Panc1 (cell line): Measurements from ENCODE around the gene CRTC1. TPM values are rescaled to one million over a fixed set of nuclear protein-coding genes. Genes with fewer than 3 reads are reported as not detected.

Source experiments
- ATAC-seq: fragments of 200-7000 bp; cut with Tn5 transposase; 2 replicates; pipeline ENCODE4 v1.9.1; 2020; ENCODE audit warnings: mild to moderate bottlenecking, moderate library complexity
- BruUV-seq: library from RNA; stranded (reverse); fragments of 400-500 nt; replicated peaks from 2 replicates; lab custom pipeline; 2021; lab: Mats Ljungman, UMichigan
- CTCF ChIA-PET: fragments of 300-600 bp; sonication (Branson Sonifier 250); formaldehyde crosslinking; loops from one replicate; lab custom pipeline; 2022; ENCODE audit warnings: antibody characterized with exemption; lab: Charles Lee
- POLR2A ChIA-PET: fragments of 300-600 bp; sonication (Branson Sonifier 250); formaldehyde crosslinking; loops from one replicate; lab custom pipeline; 2022; ENCODE audit warnings: antibody characterized with exemption; lab: Charles Lee
- DNase-seq: peaks from one replicate; pipeline ENCODE4 v3.0.0-alpha.2; 2010; ENCODE audit warnings: low read depth, low spot score
- H3K27ac ChIP-seq: 2 replicates; pipeline ENCODE4 v1.5.1; 2011; ENCODE audit warnings: mild to moderate bottlenecking, low read length, inconsistent platforms
- H3K27me3 ChIP-seq: fragments of 200-500 bp; sonication (Bioruptor generic); 2 replicates; pipeline ENCODE4 v1.6.0; 2014; ENCODE audit warnings: low read length, inconsistent platforms; ENCODE audit not compliant: control insufficient read depth, insufficient read depth
- H3K36me3 ChIP-seq: fragments of 200-500 bp; sonication (Bioruptor generic); 2 replicates; pipeline ENCODE4 v1.5.1; 2014; ENCODE audit warnings: inconsistent platforms, mild to moderate bottlenecking, low read length, moderate library complexity; ENCODE audit not compliant: control insufficient read depth, insufficient read depth
- H3K4me1 ChIP-seq: 2 replicates; pipeline ENCODE4 v1.5.1; 2011; ENCODE audit warnings: inconsistent platforms, mild to moderate bottlenecking, low read length, moderate library complexity; ENCODE audit not compliant: control insufficient read depth, insufficient read depth
- H3K4me3 ChIP-seq, 2 experiments: 2 replicates each; pipeline ENCODE4 v1.5.1; 2011 to 2012; ENCODE audit warnings: low read depth in 2 of 2, low read length in 2 of 2, mild to moderate bottlenecking in 2 of 2, inconsistent platforms in 1 of 2, moderate library complexity in 1 of 2
- H3K9me3 ChIP-seq: fragments of 200-500 bp; sonication (Bioruptor generic); 2 replicates; pipeline ENCODE4 v1.5.1; 2014; ENCODE audit warnings: low read depth, mild to moderate bottlenecking, inconsistent platforms, low read length, moderate library complexity; ENCODE audit not compliant: control insufficient read depth, insufficient read depth
- CTCF ChIP-seq: fragments of 450-650 bp; IDR thresholded peaks from 2 replicates; pipeline ENCODE4 v1.5.1; 2017; ENCODE audit warnings: mild to moderate bottlenecking
- POLR2AphosphoS5 ChIP-seq: IDR thresholded peaks from 2 replicates; pipeline ENCODE4 v1.6.1; 2012; ENCODE audit warnings: mild to moderate bottlenecking, low read depth, low read length, moderate library complexity
- SIN3A ChIP-seq: IDR thresholded peaks from 2 replicates; pipeline ENCODE4 v1.6.1; 2012; ENCODE audit warnings: low read depth, mild to moderate bottlenecking, low read length, moderate library complexity, borderline replicate concordance; ENCODE audit not compliant: insufficient read depth
- TCF7L2 ChIP-seq: IDR thresholded peaks from 2 replicates; pipeline ENCODE4 v1.6.1; 2011; ENCODE audit warnings: mild to moderate bottlenecking, low read depth, low read length, inconsistent platforms
- in situ Hi-C: cut with HindIII; loops from 2 replicates; pipeline ENCODE4 v1.10.0; 2016; ENCODE audit warnings: low sequenced_read_pairs, low pct_unique_long_range_greater_than_20kb
- intact Hi-C: fragments of 100-400 bp; cut with micrococcal nuclease; formaldehyde crosslinking; loops from one replicate; pipeline ENCODE4 v1.10.0; 2022; ENCODE audit not compliant: unreplicated experiment
- total RNA-seq: library from RNA; stranded (reverse); gene quantifications from one replicate; pipeline ENCODE4 v1.2.1, GENCODE V29; 2021; ENCODE audit not compliant: unreplicated experiment
- TF ChIP-seq, protein P1 (sequence below), 2 experiments: IDR thresholded peaks; 2 replicates each; pipeline ENCODE4 v1.6.1; 2011 to 2012; ENCODE audit warnings: low read depth in 2 of 2, control low read depth in 1 of 2, low read length in 1 of 2, mild to moderate bottlenecking in 1 of 2, moderate library complexity in 1 of 2; ENCODE audit not compliant: insufficient read depth in 1 of 2

Gene CRTC1
- total RNA-seq, 1 experiment from 2014 or later: 18.2 TPM

- ATAC-seq (no peak), DNase-seq (no peak)
- TF ChIP-seq, protein P1, sequence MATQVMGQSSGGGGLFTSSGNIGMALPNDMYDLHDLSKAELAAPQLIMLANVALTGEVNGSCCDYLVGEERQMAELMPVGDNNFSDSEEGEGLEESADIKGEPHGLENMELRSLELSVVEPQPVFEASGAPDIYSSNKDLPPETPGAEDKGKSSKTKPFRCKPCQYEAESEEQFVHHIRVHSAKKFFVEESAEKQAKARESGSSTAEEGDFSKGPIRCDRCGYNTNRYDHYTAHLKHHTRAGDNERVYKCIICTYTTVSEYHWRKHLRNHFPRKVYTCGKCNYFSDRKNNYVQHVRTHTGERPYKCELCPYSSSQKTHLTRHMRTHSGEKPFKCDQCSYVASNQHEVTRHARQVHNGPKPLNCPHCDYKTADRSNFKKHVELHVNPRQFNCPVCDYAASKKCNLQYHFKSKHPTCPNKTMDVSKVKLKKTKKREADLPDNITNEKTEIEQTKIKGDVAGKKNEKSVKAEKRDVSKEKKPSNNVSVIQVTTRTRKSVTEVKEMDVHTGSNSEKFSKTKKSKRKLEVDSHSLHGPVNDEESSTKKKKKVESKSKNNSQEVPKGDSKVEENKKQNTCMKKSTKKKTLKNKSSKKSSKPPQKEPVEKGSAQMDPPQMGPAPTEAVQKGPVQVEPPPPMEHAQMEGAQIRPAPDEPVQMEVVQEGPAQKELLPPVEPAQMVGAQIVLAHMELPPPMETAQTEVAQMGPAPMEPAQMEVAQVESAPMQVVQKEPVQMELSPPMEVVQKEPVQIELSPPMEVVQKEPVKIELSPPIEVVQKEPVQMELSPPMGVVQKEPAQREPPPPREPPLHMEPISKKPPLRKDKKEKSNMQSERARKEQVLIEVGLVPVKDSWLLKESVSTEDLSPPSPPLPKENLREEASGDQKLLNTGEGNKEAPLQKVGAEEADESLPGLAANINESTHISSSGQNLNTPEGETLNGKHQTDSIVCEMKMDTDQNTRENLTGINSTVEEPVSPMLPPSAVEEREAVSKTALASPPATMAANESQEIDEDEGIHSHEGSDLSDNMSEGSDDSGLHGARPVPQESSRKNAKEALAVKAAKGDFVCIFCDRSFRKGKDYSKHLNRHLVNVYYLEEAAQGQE (IDR thresholded peaks at IDR 0.05; ENCODE audit: insufficient read depth in 1 of 2, low read depth in 2 of 2, low read length in 1 of 2): no peak
- TF ChIP-seq POLR2AphosphoS5 (no peak), SIN3A (no peak), TCF7L2 (no peak), CTCF (no peak)
- no peaks in the 10 kb centered on the region for H3K4me1 ChIP-seq
- POLR2A ChIA-PET: no interaction called here
- H3K9me3 ChIP-seq: no peaks in the 10 kb centered on the region
- in situ Hi-C loops (no loop called here), intact Hi-C loops (no loop called here)
- no peaks in the 10 kb centered on the region for H3K27me3 ChIP-seq
- H3K36me3 ChIP-seq: no peaks in the 10 kb centered on the region
- no TSS peak for BruUV-seq
- CTCF ChIA-PET: no interaction called here
- no peak overlapping the region for H3K27ac ChIP-seq
- H3K4me3 ChIP-seq: no peak overlapping the region
Measured at GRCh38 chr19:18635831-18636182, 47.7 kb upstream of the CRTC1 start.

DNA sequence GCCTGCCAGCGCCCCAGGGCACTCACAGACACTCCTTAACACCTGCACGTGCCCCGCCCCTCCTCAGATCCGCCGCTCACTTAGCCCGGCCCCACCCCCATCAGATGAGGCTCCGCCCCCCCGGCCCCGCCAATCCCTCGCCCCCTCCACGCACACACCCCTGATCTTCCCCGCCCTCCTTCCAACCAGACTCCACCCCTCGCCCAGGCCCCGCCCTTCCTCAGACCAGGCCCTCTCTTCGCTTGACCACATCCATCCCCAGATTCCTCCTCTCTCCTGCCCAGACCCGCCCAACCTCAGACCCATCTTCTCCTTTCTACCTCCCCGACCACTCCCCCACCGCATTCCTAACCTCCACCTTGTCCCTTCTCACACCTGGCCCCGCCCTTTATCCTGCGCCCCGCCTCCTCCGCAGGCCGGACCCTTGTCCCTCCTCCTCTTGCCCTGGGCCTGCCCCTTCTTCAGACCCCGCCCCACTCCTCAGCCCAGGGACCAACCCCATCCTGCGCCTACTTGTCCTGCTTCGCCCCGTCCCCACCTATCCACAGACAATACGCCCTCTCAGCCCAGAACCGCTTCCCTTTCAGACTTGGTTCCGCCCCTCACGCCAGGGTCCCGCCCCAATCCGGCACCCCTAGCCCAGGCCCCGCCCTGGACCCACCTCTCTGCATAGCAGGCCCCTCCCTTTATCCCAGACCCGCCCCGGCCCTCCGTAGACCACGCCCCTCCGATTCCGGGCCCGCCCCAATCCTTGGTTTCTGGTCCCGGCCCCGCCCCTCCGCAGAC lies 47.1 kb upstream of the CRTC1 start:
- TF ChIP-seq SIN3A (no peak), POLR2AphosphoS5 (no peak), TCF7L2 (no peak), CTCF (no peak)
- TF ChIP-seq, protein P1 (IDR thresholded peaks at IDR 0.05; ENCODE audit: insufficient read depth in 1 of 2, low read depth in 2 of 2, low read length in 1 of 2): no peak
- no peaks in the 10 kb centered on the region for H3K27me3 ChIP-seq
- H3K4me3 ChIP-seq: peak overlapping the region; percentile 68 to 69
- no peaks in the 10 kb centered on the region for H3K36me3 ChIP-seq
- ChIA-PET CTCF (no interaction called here), POLR2A (no interaction called here)
- ATAC-seq (peak; percentile 96), DNase-seq (peak; percentile 42)
- H3K9me3 ChIP-seq: no peaks in the 10 kb centered on the region
- intact Hi-C loops: no loop called here
- no TSS peak for BruUV-seq
- H3K4me1 ChIP-seq: no peaks in the 10 kb centered on the region
- in situ Hi-C loops: no loop called here
- H3K27ac ChIP-seq: no peak overlapping the region
